Right lobe of liver (tissue), 4 donors: ENCODE data around the gene RAB36.

Source experiments
- CTCF ChIP-seq, 4 donors: fragments of 200-600 bp in 3 of 4; fragments of 450-650 bp in 1 of 4; IDR thresholded peaks; one replicate each; pipeline versions ENCODE4 v1.5.1 to v1.8.0; 2016 to 2022; ENCODE audit warnings: antibody characterized with exemption in 4 of 4, mild to moderate bottlenecking in 2 of 4
- POLR2A ChIP-seq: fragments of 450-650 bp; IDR thresholded peaks from one replicate; pipeline ENCODE4 v1.6.1; 2017; ENCODE audit warnings: antibody characterized with exemption, mild to moderate bottlenecking
- donor health status: DM: no; HTN: no; CAD: no.
- donor health status: DM: no; HTN: no; CAD: no.
- donor health status: DM: no; HTN: yes; CAD: no.

- TF ChIP-seq CTCF (IDR thresholded peaks at IDR 0.05) (no peak), POLR2A (no peak)
Observed at GRCh38 chr22:23146478-23147205, 1.4 kb downstream of the RAB36 start.
